Osteocyte (in vitro differentiated cells): ENCODE measurements around the gene S100A8. TPM values are rescaled to one million over a fixed set of nuclear protein-coding genes. Genes with fewer than 3 reads are reported as not detected.

ENCODE experiments used
- DNase-seq: peaks from one replicate; pipeline ENCODE4 v3.0.0; 2021; ENCODE audit warnings: mixed read lengths; ENCODE audit not compliant: unreplicated experiment; ENCODE audit errors: extremely low spot score
- H3K27ac Mint-ChIP-seq: one replicate; pipeline ENCODE4 v1.8.0; 2021; ENCODE audit warnings: mild to moderate bottlenecking, mixed read lengths; ENCODE audit not compliant: unreplicated experiment
- H3K27me3 Mint-ChIP-seq: one replicate; pipeline ENCODE4 v1.8.0; 2021; ENCODE audit warnings: mixed read lengths; ENCODE audit not compliant: unreplicated experiment
- H3K36me3 Mint-ChIP-seq: one replicate; pipeline ENCODE4 v1.8.0; 2021; ENCODE audit warnings: mixed read lengths; ENCODE audit not compliant: unreplicated experiment
- H3K4me1 Mint-ChIP-seq: one replicate; pipeline ENCODE4 v1.8.0; 2021; ENCODE audit warnings: mixed read lengths; ENCODE audit not compliant: unreplicated experiment
- H3K4me3 Mint-ChIP-seq: one replicate; pipeline ENCODE4 v1.8.0; 2021; ENCODE audit warnings: mild to moderate bottlenecking, moderate library complexity, mixed read lengths; ENCODE audit not compliant: unreplicated experiment
- H3K9me3 Mint-ChIP-seq: one replicate; pipeline ENCODE4 v1.8.0; 2021; ENCODE audit warnings: mixed read lengths; ENCODE audit not compliant: unreplicated experiment
- CTCF ChIP-seq: fragments of 200-600 bp; sonication (generic); IDR thresholded peaks from 2 replicates; pipeline ENCODE4 v1.5.0; 2021; ENCODE audit warnings: antibody characterized with exemption, mild to moderate bottlenecking, moderate library complexity
- total RNA-seq: library from RNA; stranded (reverse); gene quantifications from 2 replicates; pipeline ENCODE4 v1.2.1, GENCODE V29; 2021

The S100A8 gene
- total RNA-seq, 1 donor from 2014 or later: not detected

GRCh38 chr1:153430166-153430553 lies 39.3 kb upstream of the S100A8 start:
- Mint-ChIP-seq H3K9me3 (no peaks in the 10 kb centered on the region), H3K27ac (no peak overlapping the region), H3K4me3 (no peak overlapping the region), H3K27me3 (no peaks in the 10 kb centered on the region), H3K36me3 (no peaks in the 10 kb centered on the region), H3K4me1 (no peaks in the 10 kb centered on the region)
- no peak for TF ChIP-seq CTCF
- no peak for DNase-seq

GRCh38 chr1:153429266-153430165 lies 38.6 kb upstream of the S100A8 start:
- no peak for TF ChIP-seq CTCF
- no peaks in the 10 kb centered on the region for H3K27me3 Mint-ChIP-seq
- no peak overlapping the region for H3K4me3 Mint-ChIP-seq
- H3K4me1 Mint-ChIP-seq: no peaks in the 10 kb centered on the region
- DNase-seq: peak; percentile 77
- no peaks in the 10 kb centered on the region for H3K9me3 Mint-ChIP-seq
- H3K27ac Mint-ChIP-seq: no peak overlapping the region
- H3K36me3 Mint-ChIP-seq: no peaks in the 10 kb centered on the region

- no peak for DNase-seq
- H3K9me3 Mint-ChIP-seq: no peaks in the 10 kb centered on the region
- H3K4me3 Mint-ChIP-seq: no peak overlapping the region
- H3K27ac Mint-ChIP-seq: no peak overlapping the region
- no peak for TF ChIP-seq CTCF
- H3K36me3 Mint-ChIP-seq: no peaks in the 10 kb centered on the region
- no peaks in the 10 kb centered on the region for H3K27me3 Mint-ChIP-seq
- no peaks in the 10 kb centered on the region for H3K4me1 Mint-ChIP-seq
Observed at GRCh38 chr1:153428791-153429190, 37.9 kb upstream of the S100A8 start.

GRCh38 chr1:153428073-153428638 lies 37.3 kb upstream of the S100A8 start:
- no peak for TF ChIP-seq CTCF
- Mint-ChIP-seq H3K4me1 (no peaks in the 10 kb centered on the region), H3K4me3 (no peak overlapping the region), H3K9me3 (no peaks in the 10 kb centered on the region), H3K36me3 (no peaks in the 10 kb centered on the region), H3K27ac (no peak overlapping the region), H3K27me3 (no peaks in the 10 kb centered on the region)
- DNase-seq: peak; percentile 81

- Mint-ChIP-seq H3K36me3 (no peaks in the 10 kb centered on the region), H3K27me3 (no peaks in the 10 kb centered on the region), H3K4me3 (no peak overlapping the region), H3K27ac (no peak overlapping the region), H3K9me3 (no peaks in the 10 kb centered on the region), H3K4me1 (no peaks in the 10 kb centered on the region)
- TF ChIP-seq CTCF: no peak
- no peak for DNase-seq
Observed at GRCh38 chr1:153426809-153427208, 35.9 kb upstream of the S100A8 start.
